Measurements from ENCODE around the gene STRAP.

DNA sequence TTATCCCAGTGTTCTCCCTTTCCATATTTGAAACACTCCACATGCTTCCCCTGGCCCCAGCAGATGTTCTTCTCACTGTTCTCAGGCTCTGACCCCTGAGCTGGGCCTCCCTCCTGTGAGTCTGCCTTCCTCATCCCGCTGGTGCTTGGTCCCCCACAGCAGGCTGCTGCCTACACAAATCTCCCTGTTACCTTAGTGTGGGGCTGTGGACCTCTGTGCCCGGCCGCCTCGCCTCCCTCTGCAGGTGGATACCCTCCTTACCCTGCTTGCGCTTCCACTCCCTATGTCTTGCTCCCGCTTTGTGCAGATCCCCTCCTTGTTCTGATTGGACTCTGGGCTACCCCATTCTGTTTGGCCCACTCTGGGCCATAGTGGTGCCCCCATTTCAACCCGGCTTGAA is 35.9 kb downstream of the STRAP start:
- TF ChIP-seq, protein P1, sequence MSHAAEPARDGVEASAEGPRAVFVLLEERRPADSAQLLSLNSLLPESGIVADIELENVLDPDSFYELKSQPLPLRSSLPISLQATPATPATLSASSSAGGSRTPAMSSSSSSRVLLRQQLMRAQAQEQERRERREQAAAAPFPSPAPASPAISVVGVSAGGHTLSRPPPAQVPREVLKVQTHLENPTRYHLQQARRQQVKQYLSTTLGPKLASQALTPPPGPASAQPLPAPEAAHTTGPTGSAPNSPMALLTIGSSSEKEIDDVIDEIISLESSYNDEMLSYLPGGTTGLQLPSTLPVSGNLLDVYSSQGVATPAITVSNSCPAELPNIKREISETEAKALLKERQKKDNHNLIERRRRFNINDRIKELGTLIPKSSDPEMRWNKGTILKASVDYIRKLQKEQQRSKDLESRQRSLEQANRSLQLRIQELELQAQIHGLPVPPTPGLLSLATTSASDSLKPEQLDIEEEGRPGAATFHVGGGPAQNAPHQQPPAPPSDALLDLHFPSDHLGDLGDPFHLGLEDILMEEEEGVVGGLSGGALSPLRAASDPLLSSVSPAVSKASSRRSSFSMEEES (CRISPR knock-in tag; IDR thresholded peaks at IDR 0.05) = no peak
- TF ChIP-seq, protein P2, sequence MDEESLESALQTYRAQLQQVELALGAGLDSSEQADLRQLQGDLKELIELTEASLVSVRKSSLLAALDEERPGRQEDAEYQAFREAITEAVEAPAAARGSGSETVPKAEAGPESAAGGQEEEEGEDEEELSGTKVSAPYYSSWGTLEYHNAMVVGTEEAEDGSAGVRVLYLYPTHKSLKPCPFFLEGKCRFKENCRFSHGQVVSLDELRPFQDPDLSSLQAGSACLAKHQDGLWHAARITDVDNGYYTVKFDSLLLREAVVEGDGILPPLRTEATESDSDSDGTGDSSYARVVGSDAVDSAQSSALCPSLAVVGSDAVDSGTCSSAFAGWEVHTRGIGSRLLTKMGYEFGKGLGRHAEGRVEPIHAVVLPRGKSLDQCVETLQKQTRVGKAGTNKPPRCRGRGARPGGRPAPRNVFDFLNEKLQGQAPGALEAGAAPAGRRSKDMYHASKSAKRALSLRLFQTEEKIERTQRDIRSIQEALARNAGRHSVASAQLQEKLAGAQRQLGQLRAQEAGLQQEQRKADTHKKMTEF (CRISPR knock-in tag; IDR thresholded peaks at IDR 0.05) = no peak
- TF ChIP-seq, protein P3, sequence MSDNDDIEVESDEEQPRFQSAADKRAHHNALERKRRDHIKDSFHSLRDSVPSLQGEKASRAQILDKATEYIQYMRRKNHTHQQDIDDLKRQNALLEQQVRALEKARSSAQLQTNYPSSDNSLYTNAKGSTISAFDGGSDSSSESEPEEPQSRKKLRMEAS (IDR thresholded peaks at IDR 0.05) = no peak
- TF ChIP-seq, protein P4, sequence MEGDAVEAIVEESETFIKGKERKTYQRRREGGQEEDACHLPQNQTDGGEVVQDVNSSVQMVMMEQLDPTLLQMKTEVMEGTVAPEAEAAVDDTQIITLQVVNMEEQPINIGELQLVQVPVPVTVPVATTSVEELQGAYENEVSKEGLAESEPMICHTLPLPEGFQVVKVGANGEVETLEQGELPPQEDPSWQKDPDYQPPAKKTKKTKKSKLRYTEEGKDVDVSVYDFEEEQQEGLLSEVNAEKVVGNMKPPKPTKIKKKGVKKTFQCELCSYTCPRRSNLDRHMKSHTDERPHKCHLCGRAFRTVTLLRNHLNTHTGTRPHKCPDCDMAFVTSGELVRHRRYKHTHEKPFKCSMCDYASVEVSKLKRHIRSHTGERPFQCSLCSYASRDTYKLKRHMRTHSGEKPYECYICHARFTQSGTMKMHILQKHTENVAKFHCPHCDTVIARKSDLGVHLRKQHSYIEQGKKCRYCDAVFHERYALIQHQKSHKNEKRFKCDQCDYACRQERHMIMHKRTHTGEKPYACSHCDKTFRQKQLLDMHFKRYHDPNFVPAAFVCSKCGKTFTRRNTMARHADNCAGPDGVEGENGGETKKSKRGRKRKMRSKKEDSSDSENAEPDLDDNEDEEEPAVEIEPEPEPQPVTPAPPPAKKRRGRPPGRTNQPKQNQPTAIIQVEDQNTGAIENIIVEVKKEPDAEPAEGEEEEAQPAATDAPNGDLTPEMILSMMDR (CRISPR knock-in tag; IDR thresholded peaks at IDR 0.05) = no peak
- no peak for TF ChIP-seq ARID2 (CRISPR knock-in tag; IDR thresholded peaks at IDR 0.05; ENCODE audit: borderline replicate concordance)
- TF ChIP-seq KLF16 (CRISPR knock-in tag; IDR thresholded peaks at IDR 0.05) = no peak
- TF ChIP-seq FOXM1 (CRISPR knock-in tag; IDR thresholded peaks at IDR 0.05) = no peak
- no peak for TF ChIP-seq EZH2 (conservative IDR thresholded peaks at IDR 0.05; ENCODE audit: low read depth, low read length)
- TF ChIP-seq TGIF2 (CRISPR knock-in tag; IDR thresholded peaks at IDR 0.05) = no peak
- TF ChIP-seq, protein P5, sequence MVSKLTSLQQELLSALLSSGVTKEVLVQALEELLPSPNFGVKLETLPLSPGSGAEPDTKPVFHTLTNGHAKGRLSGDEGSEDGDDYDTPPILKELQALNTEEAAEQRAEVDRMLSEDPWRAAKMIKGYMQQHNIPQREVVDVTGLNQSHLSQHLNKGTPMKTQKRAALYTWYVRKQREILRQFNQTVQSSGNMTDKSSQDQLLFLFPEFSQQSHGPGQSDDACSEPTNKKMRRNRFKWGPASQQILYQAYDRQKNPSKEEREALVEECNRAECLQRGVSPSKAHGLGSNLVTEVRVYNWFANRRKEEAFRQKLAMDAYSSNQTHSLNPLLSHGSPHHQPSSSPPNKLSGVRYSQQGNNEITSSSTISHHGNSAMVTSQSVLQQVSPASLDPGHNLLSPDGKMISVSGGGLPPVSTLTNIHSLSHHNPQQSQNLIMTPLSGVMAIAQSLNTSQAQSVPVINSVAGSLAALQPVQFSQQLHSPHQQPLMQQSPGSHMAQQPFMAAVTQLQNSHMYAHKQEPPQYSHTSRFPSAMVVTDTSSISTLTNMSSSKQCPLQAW (CRISPR knock-in tag; IDR thresholded peaks at IDR 0.05) = no peak
- TF ChIP-seq, protein P6, sequence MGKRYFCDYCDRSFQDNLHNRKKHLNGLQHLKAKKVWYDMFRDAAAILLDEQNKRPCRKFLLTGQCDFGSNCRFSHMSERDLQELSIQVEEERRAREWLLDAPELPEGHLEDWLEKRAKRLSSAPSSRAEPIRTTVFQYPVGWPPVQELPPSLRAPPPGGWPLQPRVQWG (CRISPR knock-in tag; IDR thresholded peaks at IDR 0.05; ENCODE audit: borderline replicate concordance, low read depth) = no peak
- TF ChIP-seq, protein P7, sequence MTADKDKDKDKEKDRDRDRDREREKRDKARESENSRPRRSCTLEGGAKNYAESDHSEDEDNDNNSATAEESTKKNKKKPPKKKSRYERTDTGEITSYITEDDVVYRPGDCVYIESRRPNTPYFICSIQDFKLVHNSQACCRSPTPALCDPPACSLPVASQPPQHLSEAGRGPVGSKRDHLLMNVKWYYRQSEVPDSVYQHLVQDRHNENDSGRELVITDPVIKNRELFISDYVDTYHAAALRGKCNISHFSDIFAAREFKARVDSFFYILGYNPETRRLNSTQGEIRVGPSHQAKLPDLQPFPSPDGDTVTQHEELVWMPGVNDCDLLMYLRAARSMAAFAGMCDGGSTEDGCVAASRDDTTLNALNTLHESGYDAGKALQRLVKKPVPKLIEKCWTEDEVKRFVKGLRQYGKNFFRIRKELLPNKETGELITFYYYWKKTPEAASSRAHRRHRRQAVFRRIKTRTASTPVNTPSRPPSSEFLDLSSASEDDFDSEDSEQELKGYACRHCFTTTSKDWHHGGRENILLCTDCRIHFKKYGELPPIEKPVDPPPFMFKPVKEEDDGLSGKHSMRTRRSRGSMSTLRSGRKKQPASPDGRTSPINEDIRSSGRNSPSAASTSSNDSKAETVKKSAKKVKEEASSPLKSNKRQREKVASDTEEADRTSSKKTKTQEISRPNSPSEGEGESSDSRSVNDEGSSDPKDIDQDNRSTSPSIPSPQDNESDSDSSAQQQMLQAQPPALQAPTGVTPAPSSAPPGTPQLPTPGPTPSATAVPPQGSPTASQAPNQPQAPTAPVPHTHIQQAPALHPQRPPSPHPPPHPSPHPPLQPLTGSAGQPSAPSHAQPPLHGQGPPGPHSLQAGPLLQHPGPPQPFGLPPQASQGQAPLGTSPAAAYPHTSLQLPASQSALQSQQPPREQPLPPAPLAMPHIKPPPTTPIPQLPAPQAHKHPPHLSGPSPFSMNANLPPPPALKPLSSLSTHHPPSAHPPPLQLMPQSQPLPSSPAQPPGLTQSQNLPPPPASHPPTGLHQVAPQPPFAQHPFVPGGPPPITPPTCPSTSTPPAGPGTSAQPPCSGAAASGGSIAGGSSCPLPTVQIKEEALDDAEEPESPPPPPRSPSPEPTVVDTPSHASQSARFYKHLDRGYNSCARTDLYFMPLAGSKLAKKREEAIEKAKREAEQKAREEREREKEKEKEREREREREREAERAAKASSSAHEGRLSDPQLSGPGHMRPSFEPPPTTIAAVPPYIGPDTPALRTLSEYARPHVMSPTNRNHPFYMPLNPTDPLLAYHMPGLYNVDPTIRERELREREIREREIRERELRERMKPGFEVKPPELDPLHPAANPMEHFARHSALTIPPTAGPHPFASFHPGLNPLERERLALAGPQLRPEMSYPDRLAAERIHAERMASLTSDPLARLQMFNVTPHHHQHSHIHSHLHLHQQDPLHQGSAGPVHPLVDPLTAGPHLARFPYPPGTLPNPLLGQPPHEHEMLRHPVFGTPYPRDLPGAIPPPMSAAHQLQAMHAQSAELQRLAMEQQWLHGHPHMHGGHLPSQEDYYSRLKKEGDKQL (CRISPR knock-in tag; IDR thresholded peaks at IDR 0.05; ENCODE audit: low read depth) = no peak
- TF ChIP-seq MXI1 (IDR thresholded peaks at IDR 0.05; ENCODE audit: borderline replicate concordance, low read depth, low read length) = no peak
- TF ChIP-seq, protein P8, sequence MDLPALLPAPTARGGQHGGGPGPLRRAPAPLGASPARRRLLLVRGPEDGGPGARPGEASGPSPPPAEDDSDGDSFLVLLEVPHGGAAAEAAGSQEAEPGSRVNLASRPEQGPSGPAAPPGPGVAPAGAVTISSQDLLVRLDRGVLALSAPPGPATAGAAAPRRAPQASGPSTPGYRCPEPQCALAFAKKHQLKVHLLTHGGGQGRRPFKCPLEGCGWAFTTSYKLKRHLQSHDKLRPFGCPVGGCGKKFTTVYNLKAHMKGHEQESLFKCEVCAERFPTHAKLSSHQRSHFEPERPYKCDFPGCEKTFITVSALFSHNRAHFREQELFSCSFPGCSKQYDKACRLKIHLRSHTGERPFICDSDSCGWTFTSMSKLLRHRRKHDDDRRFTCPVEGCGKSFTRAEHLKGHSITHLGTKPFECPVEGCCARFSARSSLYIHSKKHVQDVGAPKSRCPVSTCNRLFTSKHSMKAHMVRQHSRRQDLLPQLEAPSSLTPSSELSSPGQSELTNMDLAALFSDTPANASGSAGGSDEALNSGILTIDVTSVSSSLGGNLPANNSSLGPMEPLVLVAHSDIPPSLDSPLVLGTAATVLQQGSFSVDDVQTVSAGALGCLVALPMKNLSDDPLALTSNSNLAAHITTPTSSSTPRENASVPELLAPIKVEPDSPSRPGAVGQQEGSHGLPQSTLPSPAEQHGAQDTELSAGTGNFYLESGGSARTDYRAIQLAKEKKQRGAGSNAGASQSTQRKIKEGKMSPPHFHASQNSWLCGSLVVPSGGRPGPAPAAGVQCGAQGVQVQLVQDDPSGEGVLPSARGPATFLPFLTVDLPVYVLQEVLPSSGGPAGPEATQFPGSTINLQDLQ (CRISPR knock-in tag; IDR thresholded peaks at IDR 0.05) = no peak

Data from HepG2 (cell line).